Stimulated activated memory B cell treated with anti-CD40 and anti-IgM and Interleukin-4, amounts not matched to agents 10 μg/mL and 1 μg/mL and 100 μg/mL, for 72 hours (primary cell): ENCODE measurements around the gene PTPRN2.

ENCODE experiments used
- ATAC-seq: fragments of 150-1000 bp; cut with Tn5 transposase; 2 replicates; pipeline ENCODE4 v1.10.0; 2021
- H3K27ac Mint-ChIP-seq: one replicate; pipeline ENCODE4 v1.8.0; 2022; ENCODE audit warnings: mild to moderate bottlenecking, mixed read lengths
- H3K27me3 Mint-ChIP-seq: one replicate; pipeline ENCODE4 v1.8.0; 2022; ENCODE audit warnings: mixed read lengths
- H3K36me3 Mint-ChIP-seq: one replicate; pipeline ENCODE4 v1.8.0; 2022; ENCODE audit warnings: mixed read lengths
- H3K4me1 Mint-ChIP-seq: one replicate; pipeline ENCODE4 v1.8.0; 2022; ENCODE audit warnings: mixed read lengths
- H3K4me3 Mint-ChIP-seq: one replicate; pipeline ENCODE4 v1.8.0; 2022; ENCODE audit warnings: mild to moderate bottlenecking, moderate library complexity, mixed read lengths
- H3K9me3 Mint-ChIP-seq: one replicate; pipeline ENCODE4 v1.8.0; 2022; ENCODE audit warnings: mixed read lengths

PTPRN2 gene

GRCh38 chr7:157635148-157635500 lies 952.5 kb downstream of the PTPRN2 start:
- Mint-ChIP-seq H3K27me3 (peaks cover 20% of the 10 kb centered on the region), H3K4me1 (no peaks in the 10 kb centered on the region), H3K9me3 (peaks cover 7% of the 10 kb centered on the region), H3K27ac (no peak overlapping the region), H3K36me3 (peaks cover 3% of the 10 kb centered on the region), H3K4me3 (no peak overlapping the region)
- no peak for ATAC-seq

- peaks cover 20% of the 10 kb centered on the region for H3K27me3 Mint-ChIP-seq
- ATAC-seq = no peak
- H3K27ac Mint-ChIP-seq = no peak overlapping the region
- no peak overlapping the region for H3K4me3 Mint-ChIP-seq
- no peaks in the 10 kb centered on the region for H3K4me1 Mint-ChIP-seq
- peaks cover 1% of the 10 kb centered on the region for H3K9me3 Mint-ChIP-seq
- no peaks in the 10 kb centered on the region for H3K36me3 Mint-ChIP-seq
These were observed 953.0 kb downstream of the PTPRN2 start for GRCh38 chr7:157634401-157635147.

GRCh38 chr7:157633465-157634185 lies 954.0 kb downstream of the PTPRN2 start:
- peaks cover 21% of the 10 kb centered on the region for H3K27me3 Mint-ChIP-seq
- no peaks in the 10 kb centered on the region for H3K4me1 Mint-ChIP-seq
- no peak overlapping the region for H3K27ac Mint-ChIP-seq

GRCh38 chr7:157630301-157630853 lies 957.2 kb downstream of the PTPRN2 start:
- H3K9me3 Mint-ChIP-seq = peaks cover 2% of the 10 kb centered on the region
- H3K36me3 Mint-ChIP-seq = no peaks in the 10 kb centered on the region
- no peak overlapping the region for H3K27ac Mint-ChIP-seq
- peaks cover 28% of the 10 kb centered on the region for H3K27me3 Mint-ChIP-seq
- no peaks in the 10 kb centered on the region for H3K4me1 Mint-ChIP-seq
- no peak for ATAC-seq
- no peak overlapping the region for H3K4me3 Mint-ChIP-seq

More at GRCh38 chr7:157633465-157634185, 954.0 kb downstream of the PTPRN2 start:
- peak; percentile 61 for ATAC-seq
- no peaks in the 10 kb centered on the region for H3K9me3 Mint-ChIP-seq
- H3K4me3 Mint-ChIP-seq = no peak overlapping the region
- no peaks in the 10 kb centered on the region for H3K36me3 Mint-ChIP-seq

GRCh38 chr7:157628456-157628855 lies 959.2 kb downstream of the PTPRN2 start:
- no peak for ATAC-seq
- Mint-ChIP-seq H3K36me3 (no peaks in the 10 kb centered on the region), H3K9me3 (peaks cover 2% of the 10 kb centered on the region), H3K4me1 (no peaks in the 10 kb centered on the region), H3K27me3 (peaks cover 14% of the 10 kb centered on the region), H3K4me3 (no peak overlapping the region), H3K27ac (no peak overlapping the region)

- ATAC-seq = no peak
- Mint-ChIP-seq H3K9me3 (peaks cover 2% of the 10 kb centered on the region), H3K27me3 (peaks cover 8% of the 10 kb centered on the region), H3K27ac (no peak overlapping the region), H3K4me1 (no peaks in the 10 kb centered on the region), H3K4me3 (no peak overlapping the region), H3K36me3 (no peaks in the 10 kb centered on the region)
These were observed 960.0 kb downstream of the PTPRN2 start for GRCh38 chr7:157627646-157628045.

GRCh38 chr7:157627033-157627432 lies 960.6 kb downstream of the PTPRN2 start:
- no peak for ATAC-seq
- no peak overlapping the region for H3K4me3 Mint-ChIP-seq
- H3K27me3 Mint-ChIP-seq = peaks cover 13% of the 10 kb centered on the region
- H3K4me1 Mint-ChIP-seq = no peaks in the 10 kb centered on the region
- peaks cover 2% of the 10 kb centered on the region for H3K9me3 Mint-ChIP-seq
- no peaks in the 10 kb centered on the region for H3K36me3 Mint-ChIP-seq
- no peak overlapping the region for H3K27ac Mint-ChIP-seq

- Mint-ChIP-seq H3K27me3 (peaks cover 16% of the 10 kb centered on the region), H3K9me3 (peaks cover 2% of the 10 kb centered on the region), H3K4me3 (no peak overlapping the region), H3K27ac (no peak overlapping the region), H3K4me1 (no peaks in the 10 kb centered on the region), H3K36me3 (no peaks in the 10 kb centered on the region)
- no peak for ATAC-seq
These were observed 961.5 kb downstream of the PTPRN2 start for GRCh38 chr7:157625973-157626742.

- Mint-ChIP-seq H3K4me3 (no peak overlapping the region), H3K36me3 (no peaks in the 10 kb centered on the region), H3K27ac (no peak overlapping the region), H3K27me3 (peaks cover 13% of the 10 kb centered on the region), H3K9me3 (peaks cover 2% of the 10 kb centered on the region), H3K4me1 (no peaks in the 10 kb centered on the region)
- ATAC-seq = no peak
These were observed 964.1 kb downstream of the PTPRN2 start for GRCh38 chr7:157623556-157623955.

- no peak overlapping the region for H3K27ac Mint-ChIP-seq
- no peaks in the 10 kb centered on the region for H3K4me1 Mint-ChIP-seq
- H3K36me3 Mint-ChIP-seq = no peaks in the 10 kb centered on the region
- no peak for ATAC-seq
- no peaks in the 10 kb centered on the region for H3K9me3 Mint-ChIP-seq
- H3K27me3 Mint-ChIP-seq = peaks cover 8% of the 10 kb centered on the region
- no peak overlapping the region for H3K4me3 Mint-ChIP-seq
These were observed 965.0 kb downstream of the PTPRN2 start for GRCh38 chr7:157622408-157623205.

GRCh38 chr7:157622000-157622399 lies 965.6 kb downstream of the PTPRN2 start:
- Mint-ChIP-seq H3K9me3 (no peaks in the 10 kb centered on the region), H3K27ac (no peak overlapping the region), H3K4me1 (no peaks in the 10 kb centered on the region), H3K36me3 (no peaks in the 10 kb centered on the region), H3K27me3 (peaks cover 8% of the 10 kb centered on the region), H3K4me3 (no peak overlapping the region)
- ATAC-seq = no peak

GRCh38 chr7:157621131-157621681 lies 966.4 kb downstream of the PTPRN2 start:
- ATAC-seq = no peak
- no peaks in the 10 kb centered on the region for H3K4me1 Mint-ChIP-seq
- H3K36me3 Mint-ChIP-seq = no peaks in the 10 kb centered on the region
- H3K27me3 Mint-ChIP-seq = peaks cover 8% of the 10 kb centered on the region
- no peak overlapping the region for H3K27ac Mint-ChIP-seq
- no peak overlapping the region for H3K4me3 Mint-ChIP-seq
- H3K9me3 Mint-ChIP-seq = no peaks in the 10 kb centered on the region

- Mint-ChIP-seq H3K27me3 (peaks cover 8% of the 10 kb centered on the region), H3K9me3 (no peaks in the 10 kb centered on the region), H3K27ac (no peak overlapping the region), H3K4me3 (no peak overlapping the region), H3K4me1 (no peaks in the 10 kb centered on the region), H3K36me3 (no peaks in the 10 kb centered on the region)
- ATAC-seq = no peak
These were observed 967.0 kb downstream of the PTPRN2 start for GRCh38 chr7:157620616-157621015.

GRCh38 chr7:157619753-157620525 lies 967.7 kb downstream of the PTPRN2 start:
- Mint-ChIP-seq H3K4me3 (no peak overlapping the region), H3K4me1 (no peaks in the 10 kb centered on the region), H3K9me3 (no peaks in the 10 kb centered on the region), H3K36me3 (no peaks in the 10 kb centered on the region), H3K27ac (no peak overlapping the region), H3K27me3 (peaks cover 10% of the 10 kb centered on the region)
- no peak for ATAC-seq
